ENCODE results near the gene ZFP42. TPM values are rescaled to one million over a fixed set of nuclear protein-coding genes. Genes with fewer than 3 reads are reported as not detected.
"Not testable (repeated sequence)": the region's sequence is repeated elsewhere in the genome, so short reads cannot be mapped to it uniquely, and the experiment has no call there.

Gene ZFP42
- total RNA-seq, 8 experiments from 2014 or later = 0.17 to 0.47 (median 0.18) TPM; not detected in 5

- H3K4me3 ChIP-seq = no peak overlapping the region
- ATAC-seq (replicated peaks in 6 of 8) = peak in 4 of 8 experiments; percentile 15 to 40 (median 30)
- WGBS, 10 experiments = 10 to 97% (median 34%) methylated on average over 2 to 11 of the region's 18 CpGs; no CpG with 5 or more reads in 3 of the 10 experiments
- no peak overlapping the region for H3K27ac ChIP-seq
- in situ Hi-C loops (cut with MboI; ENCODE audit: low pct_unique_long_range_greater_than_20kb in 2 of 9, low sequenced_read_pairs in 9 of 9, unreplicated experiment in 9 of 9) = no loop called here
- H3K4me1 ChIP-seq (replicated peaks in 1 of 2) = peaks cover 7 to 13% of the 10 kb centered on the region in 2 donors
Measured at GRCh38 chr4:188031751-188032150, 36.2 kb downstream of the ZFP42 start.

GRCh38 chr4:188032170-188032569 lies 36.6 kb downstream of the ZFP42 start:
- 4 to 42% (median 8%) methylated on average over 2 to 12 of the region's 12 CpGs; no CpG with 5 or more reads in 3 of the 10 experiments for WGBS, 10 experiments

GRCh38 chr4:188032583-188032982 lies 37.0 kb downstream of the ZFP42 start:
- Histone ChIP-seq H3K4me1 (replicated peaks in 1 of 2) (peaks cover 7 to 13% of the 10 kb centered on the region in 2 donors), H3K27ac (peak overlapping the region in 1 of 2 donors; percentile 10), H3K4me3 (peak overlapping the region in 1 of 5 donors; percentile 10)
- WGBS, 10 experiments = 0 to 53% (median 32%) methylated on average over 1 to 8 of the region's 16 CpGs; no CpG with 5 or more reads in 4 of the 10 experiments
- peak in 3 of 8 experiments; percentile 32 to 50 (median 48) for ATAC-seq (replicated peaks in 6 of 8)
- in situ Hi-C loops (cut with MboI; ENCODE audit: low pct_unique_long_range_greater_than_20kb in 2 of 9, low sequenced_read_pairs in 9 of 9, unreplicated experiment in 9 of 9) = no loop called here

More at GRCh38 chr4:188032170-188032569, 36.6 kb downstream of the ZFP42 start:
- Histone ChIP-seq H3K4me1 (replicated peaks in 1 of 2) (peaks cover 7 to 13% of the 10 kb centered on the region in 2 donors), H3K27ac (no peak overlapping the region), H3K4me3 (peak overlapping the region in 1 of 5 donors; percentile 10)
- ATAC-seq (replicated peaks in 6 of 8) = peak in 5 of 8 experiments; percentile 65 to 90 (median 87)
- in situ Hi-C loops (cut with MboI; ENCODE audit: low pct_unique_long_range_greater_than_20kb in 2 of 9, low sequenced_read_pairs in 9 of 9, unreplicated experiment in 9 of 9) = no loop called here

- Histone ChIP-seq H3K4me1 (replicated peaks in 1 of 2) (peaks cover 0 to 4% of the 10 kb centered on the region in 2 donors), H3K27ac (no peak overlapping the region), H3K4me3 (no peak overlapping the region)
- 6 to 87% (median 71%) methylated on average over 2 to 12 of the region's 12 CpGs for WGBS, 10 experiments
- in situ Hi-C loops (cut with MboI; ENCODE audit: low pct_unique_long_range_greater_than_20kb in 2 of 9, low sequenced_read_pairs in 9 of 9, unreplicated experiment in 9 of 9) = no loop called here
- no peak for ATAC-seq (replicated peaks in 6 of 8)
Measured at GRCh38 chr4:188037003-188037713, 41.6 kb downstream of the ZFP42 start.

GRCh38 chr4:188041721-188042120 lies 46.1 kb downstream of the ZFP42 start:
- H3K4me3 ChIP-seq = no peak overlapping the region
- in situ Hi-C loops (cut with MboI; ENCODE audit: low pct_unique_long_range_greater_than_20kb in 2 of 9, low sequenced_read_pairs in 9 of 9, unreplicated experiment in 9 of 9) = no loop called here
- H3K4me1 ChIP-seq (replicated peaks in 1 of 2) = no peaks in the 10 kb centered on the region
- 55 to 96% (median 77%) methylated on average over 1 to 14 of the region's 21 CpGs; no CpG with 5 or more reads in 4 of the 10 experiments for WGBS, 10 experiments
- ATAC-seq (replicated peaks in 6 of 8) = no peak
- H3K27ac ChIP-seq = no peak overlapping the region

- in situ Hi-C loops (cut with MboI; ENCODE audit: low pct_unique_long_range_greater_than_20kb in 2 of 9, low sequenced_read_pairs in 9 of 9, unreplicated experiment in 9 of 9) = no loop called here
- 51 to 100% (median 85%) methylated on average over 1 to 12 of the region's 15 CpGs; no CpG with 5 or more reads in 4 of the 10 experiments for WGBS, 10 experiments
- no peak overlapping the region for H3K27ac ChIP-seq
- no peak overlapping the region for H3K4me3 ChIP-seq
- H3K4me1 ChIP-seq (replicated peaks in 1 of 2) = no peaks in the 10 kb centered on the region
- ATAC-seq (replicated peaks in 6 of 8) = no peak
Measured at GRCh38 chr4:188042191-188042590, 46.6 kb downstream of the ZFP42 start.

GRCh38 chr4:188043154-188043553 lies 47.6 kb downstream of the ZFP42 start:
- no peak overlapping the region for H3K27ac ChIP-seq
- H3K4me1 ChIP-seq (replicated peaks in 1 of 2) = no peaks in the 10 kb centered on the region
- whole genome bisulfite sequencing, 10 experiments = 0 to 83% (median 56%) methylated on average over 1 to 5 of the region's 5 CpGs
- in situ Hi-C loops (cut with MboI; ENCODE audit: low pct_unique_long_range_greater_than_20kb in 2 of 9, low sequenced_read_pairs in 9 of 9, unreplicated experiment in 9 of 9) = no loop called here
- peak in 4 of 8 experiments; percentile 29 to 94 (median 82) for ATAC-seq (replicated peaks in 6 of 8)
- H3K4me3 ChIP-seq = no peak overlapping the region

- in situ Hi-C loops (cut with MboI; ENCODE audit: low pct_unique_long_range_greater_than_20kb in 2 of 9, low sequenced_read_pairs in 9 of 9, unreplicated experiment in 9 of 9); ATAC-seq (replicated peaks in 6 of 8); H3K4me3 ChIP-seq; H3K27ac ChIP-seq; H3K4me1 ChIP-seq (replicated peaks in 1 of 2): not testable (repeated sequence)
- WGBS, 10 experiments = 48 to 100% (median 88%) methylated on average over 1 to 10 of the region's 10 CpGs; no CpG with 5 or more reads in 1 of the 10 experiments
Measured at GRCh38 chr4:188045461-188045860, 49.9 kb downstream of the ZFP42 start.

- Histone ChIP-seq H3K4me3 (no peak overlapping the region), H3K4me1 (replicated peaks in 1 of 2) (no peaks in the 10 kb centered on the region), H3K27ac (no peak overlapping the region)
- ATAC-seq (replicated peaks in 6 of 8) = no peak
- in situ Hi-C loops (cut with MboI; ENCODE audit: low pct_unique_long_range_greater_than_20kb in 2 of 9, low sequenced_read_pairs in 9 of 9, unreplicated experiment in 9 of 9) = no loop called here
- 0 to 36% (median 21%) methylated on average over 1 to 3 of the region's 3 CpGs for WGBS, 10 experiments
Measured at GRCh38 chr4:188046657-188047056, 51.1 kb downstream of the ZFP42 start.

- no peaks in the 10 kb centered on the region for H3K4me1 ChIP-seq (replicated peaks in 1 of 2)
- ATAC-seq (replicated peaks in 6 of 8) = no peak
- H3K4me3 ChIP-seq = no peak overlapping the region
- 20 to 100% (median 77%) methylated on average over 1 to 9 of the region's 9 CpGs for WGBS, 10 experiments
- in situ Hi-C loops (cut with MboI; ENCODE audit: low pct_unique_long_range_greater_than_20kb in 2 of 9, low sequenced_read_pairs in 9 of 9, unreplicated experiment in 9 of 9) = no loop called here
- H3K27ac ChIP-seq = no peak overlapping the region
Measured at GRCh38 chr4:188053302-188053701, 57.7 kb downstream of the ZFP42 start.

Other genes starting within 250 kb of the ZFP42 start
- under 1 TPM in 5 of 8 experiments, not detected in 3; 0.32 to 0.90 (median 0.56) TPM for gene TRIML2, start 113.8 kb downstream of the ZFP42 start, total RNA-seq
- under 1 TPM in 3 of 8 experiments, not detected in 5; 0.13 to 0.62 (median 0.52) TPM for gene TRIML1, start 143.7 kb downstream of the ZFP42 start, total RNA-seq

Data from motor neuron (in vitro differentiated cells).